H9 (cell line): ENCODE measurements around the gene SH2B2. TPM values are rescaled to one million over a fixed set of nuclear protein-coding genes. Genes with fewer than 3 reads are reported as not detected.

Source experiments
- DNase-seq: peaks from one replicate; pipeline ENCODE4 v3.0.0-alpha.2; 2017
- H2AFZ ChIP-seq: one replicate; pipeline ENCODE4 v1.6.1; 2013; ENCODE audit warnings: mild to moderate bottlenecking, low read length, control low read depth, moderate library complexity
- H2AK5ac ChIP-seq: 2 replicates; pipeline ENCODE4 v1.6.1; 2013; ENCODE audit warnings: low read length, control low read depth, mixed read lengths; ENCODE audit not compliant: insufficient read length
- H2BK120ac ChIP-seq: one replicate; pipeline ENCODE4 v1.6.1; 2013; ENCODE audit warnings: low read depth, mild to moderate bottlenecking, low read length, control low read depth, inconsistent platforms; ENCODE audit not compliant: poor library complexity, severe bottlenecking
- H2BK12ac ChIP-seq: 2 replicates; pipeline ENCODE4 v1.6.1; 2013; ENCODE audit warnings: low read length, control low read depth, mixed read lengths, low read depth; ENCODE audit not compliant: insufficient read length
- H2BK15ac ChIP-seq: 2 replicates; pipeline ENCODE4 v1.6.1; 2013; ENCODE audit warnings: low read depth, low read length, control low read depth
- H2BK20ac ChIP-seq: one replicate; pipeline ENCODE4 v1.6.1; 2013; ENCODE audit warnings: low read depth, mild to moderate bottlenecking, low read length, control low read depth, inconsistent platforms; ENCODE audit not compliant: poor library complexity, severe bottlenecking
- H2BK5ac ChIP-seq: 2 replicates; pipeline ENCODE4 v1.6.1; 2013; ENCODE audit warnings: low read length, control low read depth, mixed read lengths; ENCODE audit not compliant: insufficient read length
- H3K14ac ChIP-seq: 2 replicates; pipeline ENCODE4 v1.6.1; 2013; ENCODE audit warnings: low read length, control low read depth; ENCODE audit not compliant: insufficient read depth
- H3K18ac ChIP-seq: 2 replicates; pipeline ENCODE4 v1.6.1; 2013; ENCODE audit warnings: low read depth, mild to moderate bottlenecking, mixed read lengths, low read length, control low read depth; ENCODE audit not compliant: insufficient read length
- H3K23ac ChIP-seq: 2 replicates; pipeline ENCODE4 v1.6.1; 2013; ENCODE audit warnings: low read length, control low read depth, mixed read lengths, low read depth; ENCODE audit not compliant: insufficient read length
- H3K23me2 ChIP-seq: 2 replicates; pipeline ENCODE4 v1.6.1; 2013; ENCODE audit warnings: low read depth, mild to moderate bottlenecking, mixed read lengths, low read length, control low read depth; ENCODE audit not compliant: insufficient read length, poor library complexity, severe bottlenecking
- H3K27ac ChIP-seq: 2 replicates; pipeline ENCODE4 v1.5.1; 2013; ENCODE audit warnings: low read length, control low read depth, mixed read lengths, low read depth; ENCODE audit not compliant: insufficient read length
- H3K27me3 ChIP-seq: 2 replicates; pipeline ENCODE4 v1.6.1; 2013; ENCODE audit warnings: low read length, control low read depth, inconsistent platforms; ENCODE audit not compliant: insufficient read depth
- H3K4ac ChIP-seq: 2 replicates; pipeline ENCODE4 v1.6.1; 2013; ENCODE audit warnings: low read depth, mild to moderate bottlenecking, control low read depth, inconsistent platforms, low read length, moderate library complexity
- H3K4me1 ChIP-seq: 2 replicates; pipeline ENCODE4 v1.6.1; 2013; ENCODE audit warnings: low read length, control low read depth, inconsistent platforms; ENCODE audit not compliant: insufficient read depth
- H3K4me2 ChIP-seq: 2 replicates; pipeline ENCODE4 v1.6.1; 2013; ENCODE audit warnings: low read length, control low read depth, mixed read lengths; ENCODE audit not compliant: insufficient read length, insufficient read depth
- H3K56ac ChIP-seq: 2 replicates; pipeline ENCODE4 v1.6.1; 2013; ENCODE audit warnings: low read depth, mild to moderate bottlenecking, mixed read lengths, low read length, control low read depth; ENCODE audit not compliant: insufficient read length
- H3K79me1 ChIP-seq: 2 replicates; pipeline ENCODE4 v1.6.1; 2013; ENCODE audit warnings: low read depth, mild to moderate bottlenecking, moderate library complexity, low read length, control low read depth, inconsistent platforms; ENCODE audit not compliant: insufficient read depth, poor library complexity, severe bottlenecking
- H3K79me2 ChIP-seq: 2 replicates; pipeline ENCODE4 v1.6.1; 2013; ENCODE audit warnings: low read length, control low read depth, inconsistent platforms; ENCODE audit not compliant: insufficient read depth
- H3K9ac ChIP-seq: 2 replicates; pipeline ENCODE4 v1.6.1; 2013; ENCODE audit warnings: low read length, control low read depth, mixed read lengths; ENCODE audit not compliant: insufficient read length; ENCODE audit errors: extremely low read depth
- H3K9me3 ChIP-seq: one replicate; pipeline ENCODE4 v1.6.1; 2013; ENCODE audit warnings: low read depth, low read length, inconsistent platforms; ENCODE audit not compliant: control insufficient read depth
- H3T11ph ChIP-seq: one replicate; pipeline ENCODE4 v1.6.1; 2013; ENCODE audit warnings: mild to moderate bottlenecking, low read length, control low read depth, inconsistent platforms
- H4K20me1 ChIP-seq: one replicate; pipeline ENCODE4 v1.6.1; 2013; ENCODE audit not compliant: control insufficient read depth, insufficient read length, insufficient read depth
- H4K5ac ChIP-seq: 2 replicates; pipeline ENCODE4 v1.6.1; 2013; ENCODE audit warnings: low read depth, mild to moderate bottlenecking, mixed read lengths, low read length, control low read depth; ENCODE audit not compliant: insufficient read length
- H4K8ac ChIP-seq: replicated peaks from 2 replicates; pipeline ENCODE4 v1.6.1; 2013; ENCODE audit warnings: low read length, control low read depth, mixed read lengths, low read depth; ENCODE audit not compliant: insufficient read length
- H4K91ac ChIP-seq: 2 replicates; pipeline ENCODE4 v1.6.1; 2013; ENCODE audit warnings: low read depth, mild to moderate bottlenecking, moderate library complexity, mixed read lengths, low read length, control low read depth; ENCODE audit not compliant: insufficient read length
- H3K27ac Mint-ChIP-seq, 3 experiments: 2 replicates in 2 of 3; 3 replicates in 1 of 3; pipeline ENCODE4 v1.8.0; 2020 to 2021; ENCODE audit warnings: mixed read lengths in 3 of 3, mild to moderate bottlenecking in 1 of 3, moderate library complexity in 1 of 3
- H3K27me3 Mint-ChIP-seq: 2 replicates; pipeline ENCODE4 v1.8.0; 2021; ENCODE audit warnings: low read depth, mild to moderate bottlenecking, moderate library complexity, mixed read lengths
- H3K36me3 Mint-ChIP-seq, 3 experiments: 2 replicates in 2 of 3; 3 replicates in 1 of 3; pipeline ENCODE4 v1.8.0; 2020 to 2021; ENCODE audit warnings: low read depth in 3 of 3, mixed read lengths in 3 of 3; ENCODE audit not compliant: insufficient read depth in 1 of 3
- H3K4me1 Mint-ChIP-seq, 2 experiments: 2 replicates each; pipeline ENCODE4 v1.8.0; 2020; ENCODE audit warnings: mixed read lengths in 2 of 2
- H3K4me3 Mint-ChIP-seq, 2 experiments: 2 replicates in 1 of 2; 3 replicates in 1 of 2; pipeline ENCODE4 v1.8.0; 2020 to 2021; ENCODE audit warnings: mild to moderate bottlenecking in 2 of 2, mixed read lengths in 2 of 2, moderate library complexity in 1 of 2
- H3K9me3 Mint-ChIP-seq, 2 experiments: 2 replicates in 1 of 2; 3 replicates in 1 of 2; pipeline ENCODE4 v1.8.0; 2020; ENCODE audit warnings: mild to moderate bottlenecking in 2 of 2, mixed read lengths in 2 of 2, moderate library complexity in 1 of 2
- WGBS: extraction: QIAGEN DNeasy Blood & Tissue Kit; methylation state at CpG from one replicate; pipeline ENCODE4 v1.1.7; 2013; ENCODE audit warnings: missing lambda C conversion rate, low lambda C conversion rate, mixed read lengths; ENCODE audit not compliant: insufficient read length; ENCODE audit errors: extremely low coverage; 5-methylcytosine and 5-hydroxymethylcytosine counted together
- total RNA-seq: library from RNA; stranded (reverse); gene quantifications from 2 replicates; pipeline ENCODE4 v1.2.1, GENCODE V29; 2021
- TF ChIP-seq, protein P1 (sequence below): fragments of 200-600 bp; sonication (generic); conservative IDR thresholded peaks from 3 replicates; pipeline ENCODE4 v1.8.0; 2021; ENCODE audit warnings: antibody characterized with exemption, mild to moderate bottlenecking

SH2B2 gene
- total RNA-seq, 1 experiment from 2014 or later, result 10.4 TPM

DNA sequence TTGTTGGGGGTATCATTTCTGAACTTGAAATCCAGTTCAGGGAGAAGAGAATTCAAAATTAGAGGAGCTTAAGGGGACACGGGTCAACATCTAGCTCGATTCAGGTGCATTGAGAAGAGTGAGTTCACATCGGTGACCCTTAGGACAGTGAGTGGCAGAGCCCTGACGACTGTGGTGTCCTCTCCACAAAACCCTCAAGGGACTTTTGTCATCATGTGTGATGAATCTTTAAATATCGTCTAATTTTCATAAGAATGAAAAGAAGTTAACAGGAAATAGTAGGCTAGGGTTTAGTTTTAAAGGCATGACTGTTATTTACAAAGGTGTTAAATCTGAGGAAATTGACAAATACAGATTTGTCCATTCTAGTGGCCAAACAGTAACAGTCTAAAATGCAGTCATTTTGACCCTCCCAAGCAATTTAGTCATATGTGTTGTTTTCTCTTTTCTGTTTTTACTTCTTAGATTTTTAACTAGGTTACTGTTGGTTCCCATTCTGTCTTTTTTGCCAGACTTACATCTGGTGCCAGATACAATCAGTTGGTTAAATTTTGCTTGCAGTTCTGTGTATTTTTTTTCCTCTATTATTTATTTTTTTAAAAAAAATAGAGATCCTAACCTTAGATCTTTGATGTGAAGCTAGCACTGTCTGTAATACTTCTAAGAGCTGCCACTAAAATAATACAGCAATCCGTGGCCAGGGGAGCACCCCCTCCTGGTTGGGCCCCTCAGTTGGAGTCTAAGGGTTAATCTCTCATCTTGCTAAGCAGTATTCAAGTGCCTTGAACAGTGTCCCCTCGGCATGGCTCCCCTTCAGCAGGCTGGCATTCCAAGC is 34.9 kb upstream of the SH2B2 start:
- Histone ChIP-seq H4K5ac (no peak overlapping the region), H4K8ac (no peak overlapping the region), H3T11ph (no peak overlapping the region), H3K79me1 (no peaks in the 10 kb centered on the region), H3K79me2 (no peaks in the 10 kb centered on the region), H3K4me1 (no peaks in the 10 kb centered on the region; the same call in 1 of the 2 replicates), H2BK20ac (no peak overlapping the region), H2BK120ac (no peak overlapping the region), H3K27me3 (no peaks in the 10 kb centered on the region), H2AK5ac (no peak overlapping the region), H4K91ac (no peak overlapping the region), H3K9ac (no peak overlapping the region), H3K4ac (no peak overlapping the region), H3K23ac (no peak overlapping the region), H3K56ac (no peak overlapping the region), H2AFZ (no peak overlapping the region), H3K23me2 (no peaks in the 10 kb centered on the region), H3K27ac (no peak overlapping the region), H3K14ac (no peak overlapping the region), H2BK15ac (no peak overlapping the region), H2BK5ac (no peak overlapping the region), H3K4me2 (no peak overlapping the region), H2BK12ac (no peak overlapping the region), H3K9me3 (no peaks in the 10 kb centered on the region), H4K20me1 (no peaks in the 10 kb centered on the region), H3K18ac (no peak overlapping the region)
- Mint-ChIP-seq H3K9me3 (no peaks in the 10 kb centered on the region), H3K4me3 (no peak overlapping the region), H3K36me3 (peaks cover 2 to 21% (median 13%) of the 10 kb centered on the region in 3 experiments; a peak in 5 of 7 replicates), H3K27ac (peak overlapping the region in 2 of 3 experiments; percentile 50 to 67; a peak in 3 of 7 replicates), H3K4me1 (peaks cover 4 to 8% of the 10 kb centered on the region in 2 experiments; a peak in 2 of 4 replicates), H3K27me3 (no peaks in the 10 kb centered on the region)
- no CpG with 5 or more reads among the region's 7 CpGs for WGBS
- TF ChIP-seq, protein P1, sequence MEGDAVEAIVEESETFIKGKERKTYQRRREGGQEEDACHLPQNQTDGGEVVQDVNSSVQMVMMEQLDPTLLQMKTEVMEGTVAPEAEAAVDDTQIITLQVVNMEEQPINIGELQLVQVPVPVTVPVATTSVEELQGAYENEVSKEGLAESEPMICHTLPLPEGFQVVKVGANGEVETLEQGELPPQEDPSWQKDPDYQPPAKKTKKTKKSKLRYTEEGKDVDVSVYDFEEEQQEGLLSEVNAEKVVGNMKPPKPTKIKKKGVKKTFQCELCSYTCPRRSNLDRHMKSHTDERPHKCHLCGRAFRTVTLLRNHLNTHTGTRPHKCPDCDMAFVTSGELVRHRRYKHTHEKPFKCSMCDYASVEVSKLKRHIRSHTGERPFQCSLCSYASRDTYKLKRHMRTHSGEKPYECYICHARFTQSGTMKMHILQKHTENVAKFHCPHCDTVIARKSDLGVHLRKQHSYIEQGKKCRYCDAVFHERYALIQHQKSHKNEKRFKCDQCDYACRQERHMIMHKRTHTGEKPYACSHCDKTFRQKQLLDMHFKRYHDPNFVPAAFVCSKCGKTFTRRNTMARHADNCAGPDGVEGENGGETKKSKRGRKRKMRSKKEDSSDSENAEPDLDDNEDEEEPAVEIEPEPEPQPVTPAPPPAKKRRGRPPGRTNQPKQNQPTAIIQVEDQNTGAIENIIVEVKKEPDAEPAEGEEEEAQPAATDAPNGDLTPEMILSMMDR, result no peak
- DNase-seq, result no peak
